OCI-LY7 (cell line): ENCODE measurements around the gene TP63.

ENCODE experiments used
- CTCF ChIP-seq: fragments of 200-600 bp; sonication (generic); conservative IDR thresholded peaks from 2 replicates; pipeline ENCODE4 v1.5.1; 2014; ENCODE audit warnings: mild to moderate bottlenecking, antibody characterized with exemption, low read length, moderate library complexity, mixed read lengths
- EZH2phosphoT487 ChIP-seq: fragments of 200-600 bp; sonication (generic); IDR thresholded peaks from 2 replicates; pipeline ENCODE4 v1.6.1; 2018; ENCODE audit warnings: low read depth, borderline replicate concordance, mild to moderate bottlenecking, mixed run types, antibody characterized with exemption, low read length, moderate library complexity, mixed read lengths

- TF ChIP-seq CTCF: no peak
- no peak for TF ChIP-seq EZH2phosphoT487
Measured at GRCh38 chr3:189624130-189624529, 7.1 kb upstream of the TP63 start.
